DND-41 (cell line): Measurements from ENCODE around the gene HPCAL1.

Experiments used
- CTCF ChIP-seq: IDR thresholded peaks from 2 replicates; pipeline ENCODE4 v1.5.1; 2012; ENCODE audit warnings: borderline replicate concordance, low read length, moderate library complexity, mild to moderate bottlenecking; ENCODE audit not compliant: poor library complexity, severe bottlenecking; ENCODE audit errors: extremely low read depth
- EZH2 ChIP-seq: IDR thresholded peaks from 3 replicates; pipeline ENCODE4 v1.6.1; 2012; ENCODE audit warnings: borderline replicate concordance, low read depth, mild to moderate bottlenecking, moderate library complexity, low read length, inconsistent platforms; ENCODE audit not compliant: severe bottlenecking

DNA sequence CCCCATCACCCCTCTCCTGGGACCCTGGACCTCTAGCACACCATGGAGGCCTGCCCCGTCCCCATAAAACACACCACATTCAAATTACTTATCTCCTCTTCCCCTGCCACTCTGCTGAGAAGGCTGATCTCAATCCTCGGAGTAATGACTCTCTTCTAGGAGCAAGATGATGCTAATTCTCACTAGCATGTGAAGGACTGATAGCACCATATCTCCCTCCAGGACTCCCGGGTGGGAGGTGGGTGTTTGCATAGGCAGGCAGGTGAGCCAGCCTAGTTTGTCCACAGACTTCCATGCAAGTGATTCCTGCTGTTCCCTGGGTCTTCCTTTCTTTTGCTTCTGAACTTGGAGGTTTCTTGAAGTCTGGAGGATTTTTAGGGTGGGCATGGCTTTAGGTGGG lies 40.5 kb downstream of the HPCAL1 start:
- no peak for TF ChIP-seq CTCF
- TF ChIP-seq EZH2, result no peak
